Measurements from ENCODE around the gene TUBA1C. TPM values are rescaled to one million over a fixed set of nuclear protein-coding genes. Genes with fewer than 3 reads are reported as not detected.

The TUBA1C gene
- polyA plus RNA-seq, 1 of the 3 experiments (the other 2 are of a cell fraction), result 3.3 TPM

GRCh38 chr12:49273726-49274395, 9.0 kb downstream of the TUBA1C start:
- Histone ChIP-seq H3F3A (replicated peaks; ENCODE audit: insufficient read depth) (peaks cover 12% of the 10 kb centered on the region), H3K27me3 (ENCODE audit: insufficient read depth) (no peaks in the 10 kb centered on the region), H3K4me2 (no peak overlapping the region), H3K27ac (ENCODE audit: low read depth in 2 of 2, low read length in 1 of 2) (no peak overlapping the region), H4K20me1 (ENCODE audit: insufficient read depth) (no peaks in the 10 kb centered on the region), H3K9ac (no peak overlapping the region), H3K9me2 (no peaks in the 10 kb centered on the region), H3K4me3 (ENCODE audit: low read depth in 2 of 2, low read length in 1 of 2) (no peak overlapping the region), H3K4me1 (ENCODE audit: control insufficient read depth in 1 of 2, insufficient read depth in 2 of 2, low read depth in 1 of 2, low read length in 1 of 2) (peaks cover 12 to 13% of the 10 kb centered on the region in 2 experiments; a peak in 3 of 4 replicates), H3K36me3 (replicated peaks in 1 of 2; ENCODE audit: control insufficient read depth in 1 of 2, insufficient read depth in 2 of 2, low read length in 1 of 2) (no peaks in the 10 kb centered on the region), H3K9me3 (no peaks in the 10 kb centered on the region), H3K79me2 (ENCODE audit: insufficient read depth) (no peaks in the 10 kb centered on the region), H2AFZ (ENCODE audit: low read depth) (no peak overlapping the region)
- no peak for DNase-seq
- CTCF ChIA-PET, result interaction anchor here (0.6 to 3.4 kb wide), 6 partner anchors 14 to 85 kb away, joined by 3 to 16 read pairs (median 4); no protein-coding TSS in a partner anchor
- POLR2A ChIA-PET, result no interaction called here
- TF ChIP-seq FOXJ3 (CRISPR knock-in tag; IDR thresholded peaks at IDR 0.05), result no peak
- no peak for TF ChIP-seq TEAD4 (IDR thresholded peaks at IDR 0.05; ENCODE audit: borderline replicate concordance, insufficient read depth)
- TF ChIP-seq RAD21 (IDR thresholded peaks at IDR 0.05; ENCODE audit: low read length), result no peak
- TF ChIP-seq RCOR1 (IDR thresholded peaks at IDR 0.05; ENCODE audit: low read length), result no peak
- TF ChIP-seq MXI1 (IDR thresholded peaks at IDR 0.05; ENCODE audit: low read depth, low read length), result no peak
- TF ChIP-seq YY1 (IDR thresholded peaks at IDR 0.05; ENCODE audit: low read depth), result no peak
- WGBS (ENCODE audit: low lambda C conversion rate), result 78% methylated on average over 6 of the region's 6 CpGs

GRCh38 chr12:49274396-49275069, 9.7 kb downstream of the TUBA1C start:
- H3K9me3 ChIP-seq, result no peaks in the 10 kb centered on the region
- POLR2A ChIA-PET, result no interaction called here
- no peaks in the 10 kb centered on the region for H3K36me3 ChIP-seq (replicated peaks in 1 of 2; ENCODE audit: control insufficient read depth in 1 of 2, insufficient read depth in 2 of 2, low read length in 1 of 2)
- 69% methylated on average over 7 of the region's 7 CpGs for WGBS (ENCODE audit: low lambda C conversion rate)
- no peak overlapping the region for H2AFZ ChIP-seq (ENCODE audit: low read depth)
- no peaks in the 10 kb centered on the region for H3K27me3 ChIP-seq (ENCODE audit: insufficient read depth)
- no peaks in the 10 kb centered on the region for H3K79me2 ChIP-seq (ENCODE audit: insufficient read depth)
- H3K4me1 ChIP-seq (ENCODE audit: control insufficient read depth in 1 of 2, insufficient read depth in 2 of 2, low read depth in 1 of 2, low read length in 1 of 2), result peaks cover 6 to 14% of the 10 kb centered on the region in 2 experiments; a peak in 2 of 4 replicates
- no peak overlapping the region for H3K4me2 ChIP-seq
- H3K9me2 ChIP-seq, result no peaks in the 10 kb centered on the region
- H4K20me1 ChIP-seq (ENCODE audit: insufficient read depth), result no peaks in the 10 kb centered on the region
- CTCF ChIA-PET, result interaction anchor here (0.6 to 3.7 kb wide), 5 partner anchors 13 to 73 kb away, joined by 3 to 22 read pairs (median 4); partner anchors contain the start of gene DNAJC22
- no peak overlapping the region for H3K9ac ChIP-seq
- peaks cover 6% of the 10 kb centered on the region for H3F3A ChIP-seq (replicated peaks; ENCODE audit: insufficient read depth)
- no peak for DNase-seq
- no peak overlapping the region for H3K27ac ChIP-seq (ENCODE audit: low read depth in 2 of 2, low read length in 1 of 2)
- no peak overlapping the region for H3K4me3 ChIP-seq (ENCODE audit: low read depth in 2 of 2, low read length in 1 of 2)
- TF ChIP-seq POLR2AphosphoS5 (IDR thresholded peaks at IDR 0.05; ENCODE audit: low read depth, low read length) (no peak), GATA2 (CRISPR knock-in tag; IDR thresholded peaks at IDR 0.05) (no peak), NRF1 (IDR thresholded peaks at IDR 0.05; ENCODE audit: low read depth, low read length) (no peak), MEF2A (IDR thresholded peaks at IDR 0.05; ENCODE audit: borderline replicate concordance, low read depth) (no peak), USF1 (IDR thresholded peaks at IDR 0.05; ENCODE audit: borderline replicate concordance, low read depth) (no peak), NFIC (IDR thresholded peaks at IDR 0.05; ENCODE audit: borderline replicate concordance) (no peak), RFX5 (IDR thresholded peaks at IDR 0.05; ENCODE audit: low read length) (no peak), REST (IDR thresholded peaks at IDR 0.05; ENCODE audit: low read depth, low read length) (no peak), TAF1 (IDR thresholded peaks at IDR 0.05; ENCODE audit: borderline replicate concordance, low read depth, low read length) (no peak), TCF12 (IDR thresholded peaks at IDR 0.05) (no peak), MAX (IDR thresholded peaks at IDR 0.05; ENCODE audit: low read depth) (no peak), JUND (IDR thresholded peaks at IDR 0.05) (no peak), FOXM1 (IDR thresholded peaks at IDR 0.05; ENCODE audit: low read depth) (no peak), CHD2 (IDR thresholded peaks at IDR 0.05; ENCODE audit: low read length, partially characterized antibody) (no peak), SMC3 (IDR thresholded peaks at IDR 0.05; ENCODE audit: low read depth, low read length) (no peak), MXI1 (IDR thresholded peaks at IDR 0.05; ENCODE audit: low read depth, low read length) (no peak), RAD21 (IDR thresholded peaks at IDR 0.05; ENCODE audit: low read length) (no peak), RXRA (IDR thresholded peaks at IDR 0.05; ENCODE audit: borderline replicate concordance, low read depth) (no peak)

Data from SK-N-SH (cell line).